Measurements from ENCODE around the gene NRCAM.

Gene NRCAM

GRCh38 chr7:108109221-108109908 lies 346.9 kb downstream of the NRCAM start:
- H3K9me3 ChIP-seq (ENCODE audit: control insufficient read depth in 1 of 2, low read length in 2 of 2): no peaks in the 10 kb centered on the region
- no peaks in the 10 kb centered on the region for H3K27me3 ChIP-seq (ENCODE audit: low read depth, low read length)
- H3K4me3 ChIP-seq (ENCODE audit: low read depth in 1 of 2, low read length in 2 of 2): no peak overlapping the region
- H3K36me3 ChIP-seq (ENCODE audit: control insufficient read depth in 1 of 2, insufficient read depth in 2 of 2, low read length in 2 of 2): no peaks in the 10 kb centered on the region
- peaks cover 0 to 1% of the 10 kb centered on the region in 2 donors for H3K4me1 ChIP-seq (ENCODE audit: control insufficient read depth in 1 of 2, insufficient read depth in 2 of 2, low read length in 2 of 2)
- no peak overlapping the region for H3K27ac ChIP-seq (ENCODE audit: low read length)

GRCh38 chr7:108108131-108108530 lies 348.1 kb downstream of the NRCAM start:
- H3K9me3 ChIP-seq (ENCODE audit: control insufficient read depth in 1 of 2, low read length in 2 of 2): no peaks in the 10 kb centered on the region
- H3K27ac ChIP-seq (ENCODE audit: low read length): no peak overlapping the region
- H3K4me3 ChIP-seq (ENCODE audit: low read depth in 1 of 2, low read length in 2 of 2): no peak overlapping the region
- H3K27me3 ChIP-seq (ENCODE audit: low read depth, low read length): no peaks in the 10 kb centered on the region
- no peaks in the 10 kb centered on the region for H3K36me3 ChIP-seq (ENCODE audit: control insufficient read depth in 1 of 2, insufficient read depth in 2 of 2, low read length in 2 of 2)
- H3K4me1 ChIP-seq (ENCODE audit: control insufficient read depth in 1 of 2, insufficient read depth in 2 of 2, low read length in 2 of 2): peaks cover 0 to 3% of the 10 kb centered on the region in 2 donors

GRCh38 chr7:108104324-108104723 lies 351.9 kb downstream of the NRCAM start:
- Histone ChIP-seq H3K27ac (ENCODE audit: low read length) (no peak overlapping the region), H3K4me3 (ENCODE audit: low read depth in 1 of 2, low read length in 2 of 2) (no peak overlapping the region), H3K4me1 (ENCODE audit: control insufficient read depth in 1 of 2, insufficient read depth in 2 of 2, low read length in 2 of 2) (peaks cover 0 to 3% of the 10 kb centered on the region in 2 donors), H3K36me3 (ENCODE audit: control insufficient read depth in 1 of 2, insufficient read depth in 2 of 2, low read length in 2 of 2) (no peaks in the 10 kb centered on the region), H3K27me3 (ENCODE audit: low read depth, low read length) (no peaks in the 10 kb centered on the region), H3K9me3 (ENCODE audit: control insufficient read depth in 1 of 2, low read length in 2 of 2) (no peaks in the 10 kb centered on the region)

GRCh38 chr7:108103558-108104298 lies 352.5 kb downstream of the NRCAM start:
- Histone ChIP-seq H3K36me3 (ENCODE audit: control insufficient read depth in 1 of 2, insufficient read depth in 2 of 2, low read length in 2 of 2) (no peaks in the 10 kb centered on the region), H3K27me3 (ENCODE audit: low read depth, low read length) (no peaks in the 10 kb centered on the region), H3K4me3 (ENCODE audit: low read depth in 1 of 2, low read length in 2 of 2) (no peak overlapping the region), H3K27ac (ENCODE audit: low read length) (no peak overlapping the region), H3K9me3 (ENCODE audit: control insufficient read depth in 1 of 2, low read length in 2 of 2) (no peaks in the 10 kb centered on the region), H3K4me1 (ENCODE audit: control insufficient read depth in 1 of 2, insufficient read depth in 2 of 2, low read length in 2 of 2) (peaks cover 0 to 3% of the 10 kb centered on the region in 2 donors)

- H3K4me3 ChIP-seq (ENCODE audit: low read depth in 1 of 2, low read length in 2 of 2): no peak overlapping the region
- no peaks in the 10 kb centered on the region for H3K9me3 ChIP-seq (ENCODE audit: control insufficient read depth in 1 of 2, low read length in 2 of 2)
- H3K27ac ChIP-seq (ENCODE audit: low read length): no peak overlapping the region
- peaks cover 0 to 3% of the 10 kb centered on the region in 2 donors for H3K4me1 ChIP-seq (ENCODE audit: control insufficient read depth in 1 of 2, insufficient read depth in 2 of 2, low read length in 2 of 2)
- H3K27me3 ChIP-seq (ENCODE audit: low read depth, low read length): no peaks in the 10 kb centered on the region
- no peaks in the 10 kb centered on the region for H3K36me3 ChIP-seq (ENCODE audit: control insufficient read depth in 1 of 2, insufficient read depth in 2 of 2, low read length in 2 of 2)
Measured at GRCh38 chr7:108102671-108103312, 353.4 kb downstream of the NRCAM start.

GRCh38 chr7:108101759-108102158 lies 354.5 kb downstream of the NRCAM start:
- no peaks in the 10 kb centered on the region for H3K9me3 ChIP-seq (ENCODE audit: control insufficient read depth in 1 of 2, low read length in 2 of 2)
- H3K27me3 ChIP-seq (ENCODE audit: low read depth, low read length): no peaks in the 10 kb centered on the region
- peaks cover 0 to 3% of the 10 kb centered on the region in 2 donors for H3K4me1 ChIP-seq (ENCODE audit: control insufficient read depth in 1 of 2, insufficient read depth in 2 of 2, low read length in 2 of 2)
- no peak overlapping the region for H3K4me3 ChIP-seq (ENCODE audit: low read depth in 1 of 2, low read length in 2 of 2)
- no peaks in the 10 kb centered on the region for H3K36me3 ChIP-seq (ENCODE audit: control insufficient read depth in 1 of 2, insufficient read depth in 2 of 2, low read length in 2 of 2)
- no peak overlapping the region for H3K27ac ChIP-seq (ENCODE audit: low read length)

GRCh38 chr7:108099713-108100112 lies 356.5 kb downstream of the NRCAM start:
- Histone ChIP-seq H3K4me3 (ENCODE audit: low read depth in 1 of 2, low read length in 2 of 2) (no peak overlapping the region), H3K36me3 (ENCODE audit: control insufficient read depth in 1 of 2, insufficient read depth in 2 of 2, low read length in 2 of 2) (no peaks in the 10 kb centered on the region), H3K4me1 (ENCODE audit: control insufficient read depth in 1 of 2, insufficient read depth in 2 of 2, low read length in 2 of 2) (peaks cover 7 to 17% of the 10 kb centered on the region in 2 donors), H3K9me3 (ENCODE audit: control insufficient read depth in 1 of 2, low read length in 2 of 2) (no peaks in the 10 kb centered on the region), H3K27me3 (ENCODE audit: low read depth, low read length) (no peaks in the 10 kb centered on the region), H3K27ac (ENCODE audit: low read length) (no peak overlapping the region)

GRCh38 chr7:108097703-108098102 lies 358.5 kb downstream of the NRCAM start:
- Histone ChIP-seq H3K4me3 (ENCODE audit: low read depth in 1 of 2, low read length in 2 of 2) (no peak overlapping the region), H3K36me3 (ENCODE audit: control insufficient read depth in 1 of 2, insufficient read depth in 2 of 2, low read length in 2 of 2) (peaks cover 0 to 4% of the 10 kb centered on the region in 2 donors), H3K27ac (ENCODE audit: low read length) (no peak overlapping the region), H3K9me3 (ENCODE audit: control insufficient read depth in 1 of 2, low read length in 2 of 2) (no peaks in the 10 kb centered on the region), H3K4me1 (ENCODE audit: control insufficient read depth in 1 of 2, insufficient read depth in 2 of 2, low read length in 2 of 2) (peaks cover 15 to 20% of the 10 kb centered on the region in 2 donors), H3K27me3 (ENCODE audit: low read depth, low read length) (no peaks in the 10 kb centered on the region)
